NCI-H345 treated with DMSO at 0.1 percent for 48 hours (cell line): ENCODE measurements around the gene RESP18.
A peak's percentile ranks its signal among the peaks of the same experiment; 100 is the strongest.
"Not testable (repeated sequence)": the region's sequence is repeated elsewhere in the genome, so short reads cannot be mapped to it uniquely, and the experiment has no call there.

Experiments used
- DNase-seq: peaks from one replicate; lab custom pipeline; 2025; ENCODE audit not compliant: unreplicated experiment; lab: John Stamatoyannopoulos, UW

The RESP18 gene

GRCh38 chr2:219292616-219293015 is 39.9 kb downstream of the RESP18 start:
- DNase-seq, result no peak

- no peak for DNase-seq
These were observed 40.5 kb downstream of the RESP18 start for GRCh38 chr2:219291910-219292490.

DNA sequence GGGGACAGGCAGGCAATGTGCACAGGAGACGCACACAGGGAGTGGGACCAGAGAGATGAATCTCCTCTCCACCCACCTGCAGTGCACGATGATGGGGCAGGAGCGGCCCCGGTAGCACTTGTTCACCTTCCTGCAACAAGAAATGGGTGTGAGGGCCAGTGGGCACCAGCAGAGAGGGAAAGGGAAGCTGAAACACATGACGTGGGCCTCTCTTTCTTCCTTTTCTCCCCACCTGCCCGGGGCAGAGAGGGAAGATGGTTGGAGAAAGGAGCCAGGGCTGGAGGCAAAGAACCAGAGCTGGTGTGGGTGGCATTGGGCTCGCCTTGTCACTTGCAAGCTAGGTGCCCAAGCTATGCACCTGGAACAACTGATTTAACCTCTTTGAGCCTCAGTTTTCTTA is 41.1 kb downstream of the RESP18 start:
- DNase-seq, result no peak

GRCh38 chr2:219290381-219291171 is 42.0 kb downstream of the RESP18 start:
- no peak for DNase-seq

- no peak for DNase-seq
These were observed 42.8 kb downstream of the RESP18 start for GRCh38 chr2:219289537-219290361.

DNA sequence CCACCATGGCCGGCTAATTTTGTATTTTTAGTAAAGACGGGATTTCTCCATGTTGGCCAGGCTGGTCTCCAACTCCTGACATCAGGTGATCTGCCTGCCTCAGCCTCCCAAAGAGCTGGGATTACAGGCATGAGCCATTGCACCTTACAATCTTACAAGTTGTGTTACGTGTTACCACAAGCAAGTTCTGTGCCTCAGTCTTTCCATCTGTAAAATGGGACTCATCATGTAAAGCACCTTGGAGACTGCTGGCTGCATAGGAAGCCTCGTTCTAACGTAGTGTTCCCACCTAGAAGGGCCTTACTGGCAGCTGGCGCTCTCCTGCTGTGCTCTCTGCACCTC is 43.4 kb downstream of the RESP18 start:
- DNase-seq, result no peak

DNA sequence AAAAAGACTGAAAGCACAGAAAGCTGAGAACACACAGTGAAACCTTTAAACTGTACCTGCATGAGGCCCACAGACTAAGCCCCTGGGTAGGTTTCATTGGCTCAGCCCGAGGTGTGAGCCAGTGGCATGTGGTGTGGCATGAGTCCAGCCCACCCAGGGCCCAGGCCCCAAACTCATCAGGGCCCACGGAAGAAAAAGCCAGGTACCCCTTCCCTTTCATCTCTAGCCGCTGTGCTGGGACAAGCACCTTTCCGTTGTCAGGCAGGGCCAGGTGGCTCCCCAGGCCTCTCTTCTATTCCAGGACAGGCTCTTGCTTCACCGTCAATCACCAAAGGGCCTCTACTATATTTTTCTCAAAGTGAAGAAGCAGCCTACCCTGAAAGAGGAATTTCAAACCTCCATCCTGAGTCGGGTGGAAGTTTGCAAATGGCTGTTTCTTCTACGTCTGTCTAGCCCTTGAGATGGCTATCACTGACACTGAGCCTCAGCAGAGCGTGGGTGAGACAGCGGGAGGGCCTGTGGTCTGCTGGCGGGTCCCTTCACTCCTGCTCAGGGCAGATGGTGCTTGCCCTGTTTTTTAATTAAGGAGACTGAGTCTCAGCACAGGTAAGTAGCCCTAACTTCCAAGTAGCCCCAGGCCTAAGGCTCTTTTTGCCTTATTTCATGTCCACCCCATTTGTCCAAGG is 44.8 kb downstream of the RESP18 start:
- no peak for DNase-seq

GRCh38 chr2:219287116-219287440 is 45.5 kb downstream of the RESP18 start:
- not testable (repeated sequence) for DNase-seq

GRCh38 chr2:219286436-219287115 is 46.0 kb downstream of the RESP18 start:
- DNase-seq, result no peak

DNA sequence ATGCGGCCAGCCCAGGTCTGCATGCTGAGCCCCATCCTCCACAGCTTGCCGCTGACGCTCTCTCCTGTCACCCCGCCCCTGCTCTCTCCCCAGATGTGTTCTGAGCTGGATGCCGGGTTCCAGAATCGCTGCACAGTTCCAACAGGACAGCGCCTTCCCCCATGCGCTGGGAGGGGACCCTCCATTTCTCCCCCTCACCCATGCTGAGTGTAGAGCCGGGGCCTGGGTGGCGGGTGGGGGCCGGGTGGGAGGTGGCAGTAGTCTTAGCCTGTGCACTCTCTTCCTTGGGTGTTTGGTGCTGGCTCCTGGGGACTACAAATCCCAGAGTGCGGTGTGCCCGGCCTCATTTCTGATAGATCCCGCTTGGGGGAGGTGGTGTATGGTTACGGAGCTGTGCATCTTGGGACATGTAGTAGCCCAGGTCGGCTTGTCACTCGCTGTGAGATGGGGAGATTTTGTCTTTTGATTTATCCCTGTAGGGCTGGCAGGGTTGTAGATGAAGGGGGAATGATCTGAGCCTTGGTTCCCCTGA is 46.6 kb downstream of the RESP18 start:
- no peak for DNase-seq

DNA sequence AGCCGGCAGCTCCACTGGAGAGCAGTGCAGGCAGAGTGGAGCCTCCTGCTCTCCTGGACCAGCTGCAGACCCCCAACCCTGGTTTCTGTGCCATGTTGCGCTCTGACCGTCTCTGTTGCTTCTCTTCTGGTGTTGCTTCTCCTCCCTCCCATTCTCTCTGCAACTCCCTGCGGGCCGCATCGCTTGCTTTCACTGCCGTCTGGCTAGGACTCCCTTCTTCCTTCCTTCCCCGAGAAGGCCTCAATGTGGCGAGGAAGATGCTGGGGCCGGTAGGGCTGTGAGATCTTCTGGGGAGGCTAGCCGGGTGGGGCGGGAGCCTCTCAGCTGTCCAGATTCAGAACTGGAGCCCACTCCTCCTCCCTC is 47.2 kb downstream of the RESP18 start:
- DNase-seq, result no peak

DNA sequence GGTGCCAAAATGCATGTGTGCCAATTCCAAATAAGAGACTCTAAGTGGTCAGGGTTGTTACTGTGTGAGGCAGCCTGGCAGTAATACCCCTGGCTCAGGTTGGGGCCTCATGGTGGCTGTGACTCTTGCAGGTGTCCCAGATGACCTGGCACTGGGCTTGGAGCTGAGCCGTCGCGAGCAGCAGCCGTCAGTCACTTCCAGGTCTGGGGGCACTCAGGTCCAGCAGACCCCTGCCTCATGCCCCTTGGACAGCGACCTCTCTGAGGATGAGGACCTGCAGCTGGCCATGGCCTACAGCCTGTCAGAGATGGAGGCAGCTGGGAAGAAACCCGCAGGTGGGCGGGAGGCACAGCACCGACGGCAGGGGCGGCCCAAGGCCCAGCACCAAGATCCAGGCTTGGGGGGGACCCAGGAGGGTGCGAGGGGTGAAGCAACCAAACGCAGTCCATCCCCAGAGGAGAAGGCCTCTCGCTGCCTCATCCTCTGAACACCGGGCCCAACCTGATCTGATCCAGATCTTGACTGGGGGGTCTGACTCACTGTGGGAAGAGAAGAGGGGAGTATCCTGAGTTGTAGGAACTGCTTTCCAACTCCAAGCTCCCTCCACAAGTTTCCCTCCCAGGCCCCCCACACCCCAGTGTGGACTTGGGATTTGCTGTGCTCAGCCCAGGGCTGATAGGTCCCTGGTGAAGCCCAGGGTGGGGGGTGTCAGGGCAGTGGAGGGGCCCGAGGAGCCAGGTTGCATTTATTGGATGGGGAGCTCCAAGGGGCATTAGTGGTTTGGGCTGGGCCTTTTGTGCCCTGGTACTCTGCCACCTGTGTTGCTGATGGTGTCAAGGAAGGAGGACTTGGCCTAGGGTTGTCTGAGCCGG is 47.8 kb downstream of the RESP18 start:
- DNase-seq, result no peak

DNA sequence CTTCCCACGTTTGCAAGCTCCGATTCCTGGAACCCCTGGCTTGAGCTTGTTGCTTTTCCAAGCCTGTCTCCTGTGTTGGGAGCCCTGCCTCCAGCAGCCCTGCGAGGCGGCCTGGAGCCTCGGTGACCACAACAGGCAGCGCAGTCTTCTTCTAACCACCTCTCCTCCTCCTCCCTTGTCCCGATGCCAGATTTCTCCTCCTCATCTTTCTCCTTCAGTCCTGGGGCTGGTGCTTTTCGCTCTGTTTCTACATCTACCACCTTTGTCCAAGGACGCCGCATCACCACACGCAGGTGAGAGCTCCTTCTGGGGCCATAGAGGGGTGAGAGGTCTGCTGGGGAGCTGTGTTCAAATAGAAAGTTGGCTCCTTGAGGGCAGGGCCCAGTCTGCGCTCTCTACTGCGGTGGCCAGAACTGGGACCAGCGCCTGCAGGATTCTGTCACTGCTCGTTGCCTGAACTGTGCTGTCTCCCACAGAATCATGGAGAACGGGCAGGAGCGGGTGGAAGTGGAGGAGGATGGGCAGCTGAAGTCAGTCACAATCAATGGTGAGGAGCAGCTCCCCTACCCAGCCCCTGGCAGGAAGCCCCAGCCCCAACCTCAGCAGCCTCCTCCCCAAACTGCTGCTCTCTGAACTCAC is 49.5 kb downstream of the RESP18 start:
- DNase-seq, result no peak

GRCh38 chr2:219282375-219282774 is 50.2 kb downstream of the RESP18 start:
- no peak for DNase-seq

GRCh38 chr2:219281588-219281987 is 51.0 kb downstream of the RESP18 start:
- no peak for DNase-seq

DNA sequence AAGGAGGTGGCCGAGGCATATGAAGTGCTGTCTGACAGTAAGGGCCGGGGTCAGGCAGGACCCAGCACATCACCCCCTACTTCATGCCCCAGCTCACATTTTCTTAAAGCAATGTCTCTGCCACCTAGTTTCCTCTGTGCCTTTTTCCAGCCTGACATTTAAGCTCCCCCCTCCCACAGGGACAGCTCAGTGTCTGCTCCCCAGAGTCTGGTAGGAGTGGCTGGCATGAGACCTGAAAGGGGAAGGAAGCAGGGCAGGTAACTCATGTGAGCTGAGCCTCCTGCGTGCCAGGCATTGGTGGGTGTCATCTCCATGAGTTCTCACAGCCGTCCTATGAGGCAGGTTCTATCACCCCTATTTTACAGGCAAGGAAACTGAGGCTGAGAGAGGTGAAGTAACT is 51.9 kb downstream of the RESP18 start:
- DNase-seq, result no peak

DNA sequence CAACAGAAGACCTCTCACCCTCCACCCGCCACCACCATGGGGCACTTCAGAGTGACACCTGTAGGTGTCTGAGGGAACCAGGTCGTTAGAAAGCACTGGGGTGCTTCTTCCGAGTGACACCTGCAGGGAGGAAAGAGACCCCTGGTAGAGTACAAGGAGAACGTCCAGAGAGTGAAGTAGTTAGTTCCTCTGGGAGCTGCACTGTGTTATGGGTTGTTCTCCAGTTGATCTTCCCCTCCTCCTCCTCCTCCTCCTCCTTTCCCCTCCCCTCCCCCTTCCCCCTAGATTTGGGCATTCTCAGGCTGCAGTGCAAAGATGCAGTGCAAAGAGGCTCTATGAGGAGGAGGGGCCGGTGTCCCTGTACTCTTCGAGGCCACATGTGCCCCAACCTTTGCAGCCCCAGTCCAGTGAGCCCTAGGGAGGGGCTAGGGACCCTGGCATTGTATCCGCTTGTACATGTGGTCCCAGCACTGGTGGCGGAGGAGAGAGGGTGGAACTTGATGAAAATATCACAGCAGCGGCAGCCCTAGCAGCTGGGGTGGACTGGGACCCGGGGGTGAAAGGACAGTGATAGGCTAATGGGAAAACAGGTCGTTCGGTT is 52.5 kb downstream of the RESP18 start:
- no peak for DNase-seq

DNA sequence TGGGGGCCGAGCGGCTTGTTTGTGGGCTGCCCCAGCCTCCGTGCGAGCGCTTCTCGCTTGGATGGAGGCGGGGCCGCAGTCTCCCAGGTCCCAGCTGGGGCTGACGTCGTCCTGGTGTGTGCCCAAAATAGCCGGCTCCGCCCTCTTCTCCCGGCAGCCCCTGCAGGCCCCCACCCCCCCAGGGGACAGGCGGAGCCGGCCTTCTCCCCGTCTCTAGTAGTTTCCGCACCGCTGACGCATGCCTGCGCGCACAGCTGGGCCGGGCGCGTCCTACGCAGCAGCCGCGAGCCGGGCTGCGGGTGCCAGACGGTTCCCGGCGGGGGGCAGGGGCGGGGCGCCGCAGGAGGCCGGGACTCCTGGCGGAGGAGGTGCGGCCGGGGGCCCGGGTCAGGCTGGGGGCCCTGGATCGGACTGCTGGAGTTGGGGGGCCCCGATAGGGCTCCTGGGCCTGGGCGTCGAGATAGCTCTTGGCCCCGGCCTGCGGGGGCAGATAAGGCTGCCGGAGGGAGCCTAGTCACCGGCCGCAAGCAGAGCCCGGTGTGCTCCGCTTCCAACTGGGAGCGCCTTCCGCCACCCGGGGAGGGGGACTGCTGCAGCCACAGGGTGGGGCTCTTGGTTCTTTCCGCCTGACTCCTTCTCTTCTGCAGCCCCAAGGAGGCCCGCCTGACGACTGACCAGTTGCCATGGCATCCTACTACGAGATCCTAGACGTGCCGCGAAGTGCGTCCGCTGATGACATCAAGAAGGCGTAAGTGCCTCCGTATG is 53.2 kb downstream of the RESP18 start, which contains the start of gene DNAJB2:
Gene DNAJB2, plus strand, starts transcription at position 216 of the 765 bp plus-strand sequence. Its CDS starts 468 bp downstream, at position 684.
- peak; percentile 93 for DNase-seq
